HG02623 (cell line): ENCODE data around the gene SP6.

Experiments
- ATAC-seq: cut with Tn5 transposase; IDR thresholded peaks from one replicate; pipeline ENCODE4 v1.9.1; 2021; ENCODE audit warnings: moderate library complexity; ENCODE audit not compliant: unreplicated experiment

SP6 gene

DNA sequence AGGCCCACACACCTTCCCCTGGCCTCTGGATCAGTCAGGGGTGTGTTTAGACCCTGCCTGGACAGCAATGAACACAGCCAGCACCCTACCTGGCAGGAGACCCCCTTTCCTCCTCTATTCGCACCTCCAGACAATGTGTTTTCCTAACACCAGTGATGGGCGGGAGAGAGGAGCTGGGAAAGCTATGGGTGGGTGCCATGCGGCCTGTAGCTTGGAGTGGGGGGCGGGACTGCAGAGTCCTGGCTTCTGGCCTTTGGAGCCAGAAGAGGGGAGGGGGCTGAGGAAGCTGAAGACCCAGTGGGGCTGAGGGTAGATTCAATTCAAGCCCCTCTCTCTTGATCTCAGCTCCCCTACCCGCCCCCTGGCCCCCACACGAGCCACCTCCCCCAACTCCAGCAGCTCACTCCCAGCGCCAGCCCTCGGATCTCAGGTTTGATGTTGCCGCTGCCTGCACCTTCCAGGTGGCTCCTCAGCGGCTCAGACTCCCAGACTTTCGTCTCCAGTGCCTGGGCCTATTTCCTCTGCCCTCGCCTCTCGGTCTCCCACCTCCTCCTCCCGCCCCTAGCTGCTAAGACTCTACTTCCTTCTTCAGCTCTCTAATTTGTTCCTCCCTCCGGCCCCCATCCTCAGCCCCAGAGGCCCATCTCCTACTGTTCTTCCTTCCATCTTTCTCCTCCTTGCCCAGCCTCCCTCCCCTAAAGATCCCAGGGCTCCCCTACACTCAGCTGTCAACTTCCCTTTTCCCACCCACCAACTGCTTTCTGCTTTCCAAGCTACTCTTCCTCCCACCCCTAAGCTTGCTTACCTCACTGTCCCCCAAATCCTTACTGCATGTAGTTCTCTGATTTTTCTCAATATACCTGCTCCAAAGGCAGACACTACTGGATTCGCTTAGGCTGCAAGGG lies 6.8 kb upstream of the SP6 start:
- ATAC-seq = no peak

DNA sequence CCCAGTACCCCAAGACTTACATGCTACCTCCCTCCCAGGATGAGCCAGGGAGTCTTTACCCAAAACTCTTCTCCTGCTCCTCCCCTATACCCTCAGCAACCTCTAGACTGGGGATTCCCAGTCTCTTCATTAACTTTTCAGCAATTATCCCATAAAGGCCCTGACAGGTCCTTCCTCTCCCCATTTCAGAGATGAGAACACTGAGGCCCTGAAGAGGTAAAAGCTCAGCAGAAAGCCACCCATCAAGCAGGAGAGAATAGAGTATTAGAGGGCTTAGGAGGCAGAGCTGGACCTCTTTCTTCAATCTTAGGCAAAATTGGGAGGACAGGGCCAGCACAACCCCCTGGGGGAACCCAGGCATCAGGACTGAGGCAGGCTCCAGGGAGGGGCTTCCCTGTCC lies 5.9 kb upstream of the SP6 start:
- no peak for ATAC-seq

DNA sequence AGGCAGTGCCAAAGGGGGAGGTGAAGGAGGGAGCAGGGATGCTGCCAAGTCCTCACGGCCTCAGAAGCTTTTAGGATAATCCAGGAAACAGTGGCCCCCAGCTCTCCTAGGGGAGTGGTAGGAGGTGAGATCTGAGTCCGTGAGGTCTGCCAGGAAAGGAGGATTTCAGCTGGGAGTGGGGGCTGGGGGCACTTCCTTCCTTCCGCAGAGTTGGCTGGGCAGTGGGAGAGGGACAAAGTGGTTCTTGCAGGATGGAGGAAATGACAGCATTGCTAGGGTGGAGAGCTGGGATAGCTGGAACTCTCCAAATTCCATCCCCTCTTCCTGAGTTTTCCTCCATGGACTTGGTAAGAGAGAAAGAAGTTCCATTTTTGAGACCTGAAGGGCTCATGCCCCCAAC lies 4.8 kb upstream of the SP6 start:
- ATAC-seq = no peak

DNA sequence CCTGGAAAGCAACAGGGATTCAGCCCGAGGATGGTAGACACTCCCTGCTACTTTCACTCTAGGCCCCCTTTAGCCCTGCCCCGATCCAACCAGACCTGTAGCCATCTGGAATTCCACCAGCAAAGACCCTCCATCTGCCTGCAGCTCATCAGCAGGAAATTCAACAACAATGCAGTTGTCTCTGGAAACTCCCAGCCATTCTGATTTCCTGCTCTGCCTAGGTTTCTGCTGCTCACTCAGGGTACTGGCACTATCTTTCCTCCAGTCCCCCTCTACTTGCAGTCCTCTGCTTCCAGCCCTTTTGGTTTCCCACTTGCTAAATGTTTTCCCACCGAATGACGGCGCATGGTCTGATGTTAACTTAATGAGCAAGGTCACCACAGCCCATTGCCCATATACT lies 2.7 kb upstream of the SP6 start:
- no peak for ATAC-seq

DNA sequence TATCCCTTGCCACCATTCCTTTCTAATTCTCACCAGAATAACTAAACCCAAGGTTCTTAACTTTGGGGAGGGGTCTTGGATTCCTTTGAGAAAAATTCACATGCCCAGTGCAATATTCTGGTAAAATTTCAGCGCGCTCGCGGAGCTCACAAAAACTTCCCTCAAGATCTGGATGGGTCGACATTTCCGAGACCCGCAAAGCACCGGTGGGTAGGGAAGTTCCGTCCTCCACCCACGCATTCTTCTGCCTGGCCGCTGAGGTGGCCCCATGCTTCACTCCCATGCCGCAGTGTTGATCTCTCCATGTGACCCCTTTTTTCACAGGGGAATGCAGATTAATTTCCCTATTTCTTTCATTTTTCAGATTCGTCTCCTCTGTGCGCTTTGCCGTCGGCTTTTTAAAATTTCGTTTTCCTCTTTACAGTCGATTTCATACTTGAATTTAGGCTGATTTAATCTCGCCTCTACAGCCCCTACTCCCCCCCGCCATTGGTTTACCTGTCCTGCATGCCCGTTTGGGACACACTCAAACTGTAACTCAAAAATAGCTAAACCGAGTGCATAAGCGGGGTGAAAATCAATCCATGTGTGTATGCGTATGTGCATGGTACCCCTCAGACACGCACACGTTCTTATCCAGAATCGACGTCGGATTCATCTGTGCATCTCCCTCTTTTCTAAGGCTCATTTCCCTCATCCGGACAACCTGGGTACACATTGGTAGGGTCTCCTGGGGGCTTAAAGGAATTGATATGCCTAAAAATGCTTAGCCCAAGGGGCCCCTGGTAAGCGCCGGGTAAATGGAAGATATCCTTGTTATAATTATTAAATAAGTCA lies 1.4 kb upstream of the SP6 start:
- no peak for ATAC-seq

DNA sequence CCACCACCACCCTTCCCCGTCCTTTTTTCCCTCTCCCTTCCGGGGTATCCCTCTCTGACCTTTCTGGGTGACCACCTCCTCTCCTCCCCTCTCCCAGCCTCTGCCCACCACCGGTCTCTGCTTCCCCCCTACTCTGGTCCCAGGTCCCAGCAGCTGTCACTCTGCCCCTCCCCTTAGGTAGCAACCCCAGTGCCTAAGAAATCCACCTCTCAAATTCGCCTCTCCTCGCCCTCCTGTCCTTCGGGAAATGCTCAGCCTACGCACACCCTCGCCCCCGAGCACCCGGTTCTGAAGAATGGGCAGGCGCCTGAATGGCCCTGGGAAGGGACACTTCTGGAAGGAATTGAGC lies 775 bp upstream of the SP6 start:
- no peak for ATAC-seq

DNA sequence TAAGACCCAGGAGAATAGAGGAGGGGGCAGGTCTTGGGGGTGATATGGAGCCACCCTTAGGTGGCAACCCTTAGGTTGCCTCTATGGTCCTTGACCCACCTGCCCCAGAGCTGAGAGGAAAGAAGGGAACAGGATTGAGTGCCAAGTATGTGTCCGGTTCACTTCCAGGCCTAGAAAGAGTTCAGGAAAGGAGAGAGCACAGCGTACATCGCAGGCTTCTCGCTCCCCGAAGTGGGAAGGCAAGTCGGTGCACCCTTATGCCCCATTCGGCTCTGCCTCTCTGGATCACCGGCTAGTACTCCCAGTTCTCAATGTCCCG lies 631 bp downstream of the SP6 start:
- no peak for ATAC-seq

DNA sequence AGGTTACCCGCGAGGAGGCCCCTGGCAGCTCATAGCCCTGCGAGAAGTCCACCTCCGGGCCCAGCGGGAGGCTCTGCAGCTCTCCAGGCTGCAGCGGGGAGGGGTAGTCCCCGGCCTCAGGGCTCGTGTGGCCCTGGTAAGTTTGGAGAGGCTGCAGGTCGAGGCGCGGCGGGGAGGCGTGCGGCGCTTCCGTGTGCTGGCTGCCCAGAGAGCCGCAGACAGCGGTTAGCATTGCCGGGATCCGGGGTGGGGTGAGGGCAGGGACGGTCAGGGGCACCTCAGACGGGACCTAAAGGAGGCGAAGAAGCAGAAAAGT lies 2.8 kb downstream of the SP6 start:
- ATAC-seq = no peak

DNA sequence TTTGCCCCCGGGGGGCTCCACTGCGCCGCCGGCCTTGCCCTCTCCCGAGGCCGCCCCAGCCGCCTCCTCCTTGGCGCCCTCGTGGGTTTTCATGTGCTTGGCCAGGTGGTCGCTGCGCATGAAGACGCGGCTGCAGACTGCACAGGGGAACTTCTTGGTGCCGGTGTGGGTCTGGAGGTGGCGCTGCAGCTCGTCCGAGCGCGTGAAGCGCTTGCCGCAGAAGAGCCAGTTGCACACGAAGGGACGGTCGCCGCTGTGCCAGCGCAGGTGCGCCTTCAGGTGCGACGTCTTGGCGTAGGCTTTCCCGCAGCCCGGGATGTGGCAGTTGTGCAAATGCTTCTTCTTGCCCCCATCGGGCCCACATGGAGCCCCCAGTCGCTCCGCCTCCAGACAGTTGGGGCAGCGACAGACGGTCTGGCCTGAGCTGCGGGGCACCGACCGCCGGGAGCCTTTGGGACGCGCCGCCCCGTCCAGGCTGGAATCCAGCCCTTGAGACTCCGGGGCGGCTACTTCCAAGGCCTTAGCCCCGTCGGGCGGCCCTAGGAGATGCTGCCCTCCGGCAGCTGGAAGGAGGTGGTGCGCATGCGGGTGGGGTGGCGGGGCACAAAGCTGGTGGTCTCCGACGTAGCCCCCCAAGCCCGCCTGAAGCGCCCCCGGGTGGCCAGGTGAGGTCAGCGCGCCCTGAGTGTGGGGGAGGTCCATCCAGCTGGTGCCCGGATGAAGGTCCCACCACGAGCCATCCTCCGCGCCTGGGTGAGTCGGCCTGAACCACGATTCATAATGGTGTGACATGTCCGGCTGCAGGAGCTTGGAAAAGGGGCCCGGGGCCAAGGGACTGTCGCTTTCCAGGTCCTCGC lies 3.4 kb downstream of the SP6 start:
- ATAC-seq = no peak

DNA sequence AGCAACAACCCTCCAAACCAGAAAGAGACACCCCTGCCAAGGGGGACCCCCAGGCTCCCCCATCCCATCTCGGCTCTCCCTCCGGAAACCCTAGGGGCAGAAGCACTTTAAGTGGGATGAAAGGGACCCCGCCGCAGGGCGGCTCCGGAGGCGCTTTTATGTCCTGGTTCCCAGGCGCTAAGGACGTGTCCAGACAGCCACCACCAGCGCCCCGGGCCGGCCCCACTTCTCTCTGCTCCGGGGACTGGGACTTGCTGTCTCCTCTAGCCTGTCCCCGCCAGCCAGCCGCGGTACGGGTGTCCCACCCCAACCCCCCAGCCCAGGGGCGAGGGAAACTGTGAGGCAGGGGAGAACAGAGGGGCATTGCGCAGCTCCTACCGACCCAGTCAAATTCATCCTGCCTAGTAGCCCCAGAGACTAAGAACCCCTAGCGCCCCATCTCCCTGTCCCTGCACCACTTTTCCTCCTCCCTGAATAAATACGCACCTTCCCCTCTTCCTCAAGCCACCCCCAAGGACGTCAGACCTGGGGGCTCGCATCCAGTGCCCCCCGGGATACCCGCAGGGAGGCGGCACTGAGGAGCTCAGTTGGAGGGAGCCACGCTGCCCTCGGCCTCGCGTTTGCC lies 4.1 kb downstream of the SP6 start:
- ATAC-seq = no peak

DNA sequence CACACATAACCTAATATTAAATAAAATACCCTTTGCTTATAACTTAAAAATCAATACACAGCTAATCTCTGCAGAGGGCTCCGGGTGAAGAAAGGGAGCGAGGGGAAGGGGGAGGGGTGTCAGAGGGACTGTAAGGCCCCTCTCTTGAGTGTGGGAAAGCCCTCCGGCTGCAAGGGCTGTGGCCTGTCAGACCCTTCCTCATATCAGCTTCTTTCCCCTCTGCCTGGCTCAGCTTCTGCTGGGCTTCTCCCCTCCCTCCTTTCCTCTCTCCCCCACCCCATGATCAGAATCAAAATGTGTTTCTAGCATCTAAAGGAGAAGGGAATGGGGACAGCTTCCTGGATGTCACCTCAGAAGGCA lies 5.3 kb downstream of the SP6 start:
- no peak for ATAC-seq

DNA sequence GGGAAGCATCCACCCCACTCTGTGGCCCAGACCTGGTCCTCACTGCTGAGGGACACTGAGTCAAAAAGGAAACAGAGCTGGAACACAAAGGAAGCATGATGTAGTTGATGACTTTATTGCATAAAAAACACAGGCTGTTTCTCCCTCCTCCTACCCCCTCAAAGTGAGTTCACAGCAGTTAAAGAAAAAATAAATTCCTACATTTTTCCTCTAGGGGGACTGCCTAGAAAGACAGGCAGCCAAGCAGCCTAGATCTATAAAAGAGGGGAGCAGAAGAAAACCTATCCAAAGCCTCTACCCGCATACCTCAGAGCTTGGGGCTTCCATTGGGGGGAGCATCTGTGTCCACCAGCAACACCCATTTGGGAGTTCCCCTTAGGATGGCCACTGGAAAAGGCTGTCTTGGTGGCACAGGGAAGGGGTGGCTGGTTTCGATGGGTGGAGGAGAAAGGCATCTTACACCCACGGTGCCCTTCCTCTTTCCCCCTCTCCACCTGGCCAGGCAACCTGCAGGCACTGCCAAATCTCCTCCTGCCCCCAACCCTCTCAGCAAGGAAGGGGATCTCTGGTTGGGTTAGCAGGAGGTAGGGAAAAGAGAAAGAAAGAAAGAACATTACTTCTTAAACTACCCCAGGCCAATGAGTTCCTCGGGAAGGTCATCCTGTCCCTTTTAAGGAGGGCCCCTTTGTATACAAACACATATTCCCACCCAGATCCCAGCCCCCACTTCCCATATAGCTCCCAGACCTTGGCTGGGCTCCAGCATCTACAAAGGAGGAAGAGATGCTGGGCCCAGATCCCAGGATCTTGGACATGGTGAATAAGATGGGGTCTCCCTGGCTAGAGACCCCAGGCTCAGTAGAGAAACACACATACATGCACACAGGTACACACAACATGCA lies 5.9 kb downstream of the SP6 start:
- no peak for ATAC-seq

DNA sequence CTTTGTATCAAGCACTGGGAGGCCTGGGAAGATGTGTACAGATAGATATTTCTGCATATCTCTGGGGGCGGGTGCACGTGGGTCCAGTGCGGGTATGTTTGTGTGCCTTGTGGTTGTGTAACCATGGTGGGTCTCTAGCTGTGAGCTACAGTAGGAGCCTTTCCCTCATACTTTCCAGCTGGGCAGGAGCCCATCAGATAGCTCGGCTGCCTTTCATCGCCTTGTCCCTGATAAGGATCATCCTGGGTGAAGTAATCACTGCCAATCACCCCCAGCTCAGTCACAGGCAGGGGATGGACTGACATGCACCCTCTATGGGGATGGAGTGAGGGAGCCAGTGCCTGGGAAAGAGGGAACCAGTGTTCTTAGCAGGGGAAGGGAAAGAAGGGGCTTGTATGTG lies 6.7 kb downstream of the SP6 start:
- no peak for ATAC-seq

DNA sequence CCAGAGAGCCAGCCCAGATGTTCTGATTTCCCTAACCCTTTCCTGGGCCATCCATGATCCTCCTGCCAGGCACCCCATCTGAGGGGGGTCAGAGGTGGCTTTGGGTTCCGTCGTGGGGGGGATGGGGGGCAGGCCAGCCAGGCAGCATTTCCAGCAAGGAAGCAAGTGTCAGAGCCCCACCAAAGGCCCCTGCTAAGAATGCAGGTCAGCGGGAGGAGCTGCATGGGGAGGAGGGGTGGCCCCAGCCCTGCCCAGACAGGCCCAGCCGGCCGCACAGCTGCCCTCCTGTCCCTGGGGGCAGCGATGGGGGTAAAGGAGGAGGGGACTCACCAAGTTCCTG lies 7.6 kb downstream of the SP6 start:
- ATAC-seq = no peak

DNA sequence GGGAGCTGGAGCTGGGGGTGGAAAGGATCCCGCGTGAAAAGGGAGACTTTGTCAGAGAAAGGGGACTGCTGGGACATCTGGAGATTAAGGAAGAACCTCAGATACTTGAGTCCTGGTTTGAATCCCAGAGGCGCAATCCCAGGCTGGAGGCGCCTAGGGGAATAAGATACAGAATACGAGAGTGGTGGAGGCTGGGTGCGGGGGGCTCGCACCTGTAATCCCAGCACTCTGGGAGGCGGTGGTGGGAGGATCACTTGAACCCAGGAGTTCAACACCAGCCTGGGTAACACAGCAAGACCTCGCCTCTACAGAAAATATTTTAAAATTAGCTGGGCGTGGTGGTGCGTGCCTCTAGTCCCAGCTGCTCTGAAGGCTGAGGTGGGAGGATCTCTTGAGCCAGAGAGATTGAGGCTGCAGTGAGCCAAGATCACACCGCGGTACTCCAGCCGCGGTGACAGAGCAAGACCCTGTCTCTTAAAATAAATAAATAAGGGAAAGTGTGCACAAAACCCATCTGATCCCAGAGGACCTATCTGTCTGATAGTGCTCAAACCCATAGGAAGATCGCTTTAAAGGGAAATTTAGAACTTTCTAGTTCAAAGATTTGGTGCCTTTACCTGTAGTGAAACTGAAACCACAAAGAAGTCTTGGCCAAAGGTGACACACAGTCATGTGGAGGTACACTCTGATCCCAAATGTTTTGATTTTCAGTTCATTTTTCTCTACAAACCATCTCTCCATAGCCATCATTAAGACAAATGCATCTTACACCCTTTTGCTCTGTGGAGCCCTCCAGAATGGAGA lies 9.3 kb downstream of the SP6 start:
- no peak for ATAC-seq

DNA sequence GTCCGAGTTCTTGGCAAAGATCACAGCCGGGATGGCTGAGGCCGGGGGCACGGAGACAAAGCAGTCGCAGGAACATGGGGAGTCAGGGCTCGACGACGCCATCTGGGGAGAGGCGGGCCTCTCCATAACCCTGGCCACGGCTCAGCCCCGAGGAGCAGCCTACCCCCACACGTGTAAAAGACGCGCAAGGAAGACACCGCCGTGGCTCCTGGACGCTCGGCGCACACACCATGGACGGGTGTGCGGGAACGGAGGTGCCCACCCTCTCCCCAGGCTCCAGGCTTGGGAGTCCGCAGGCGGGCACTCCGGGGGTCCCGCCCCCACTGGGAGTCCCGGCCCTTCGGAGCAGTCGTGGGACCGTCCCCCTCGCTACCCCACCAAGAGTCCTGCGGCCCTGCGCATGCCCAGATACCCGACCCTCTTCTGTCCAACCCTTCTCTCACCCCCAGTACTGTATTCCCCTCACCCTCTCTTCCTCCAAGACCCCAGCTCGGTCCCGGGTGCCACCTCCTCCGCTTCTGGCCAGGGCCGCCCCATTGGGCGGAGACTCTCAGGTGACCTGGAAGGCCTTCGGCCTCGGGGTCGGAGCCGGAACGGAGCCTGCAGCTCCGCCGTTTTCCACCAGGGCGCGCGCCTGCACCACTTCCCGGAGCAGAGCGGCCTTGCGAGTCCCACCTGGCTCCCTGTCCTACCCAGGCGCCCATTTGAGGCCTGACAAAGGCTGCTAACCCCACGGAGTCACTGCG lies 10.0 kb downstream of the SP6 start, which contains the start of gene SCRN2:
Gene SCRN2 (minus strand): TSS at position 532 of the 746 bp plus-strand sequence. CDS start 430 bp downstream, at position 102.
- peak; percentile 76 for ATAC-seq

DNA sequence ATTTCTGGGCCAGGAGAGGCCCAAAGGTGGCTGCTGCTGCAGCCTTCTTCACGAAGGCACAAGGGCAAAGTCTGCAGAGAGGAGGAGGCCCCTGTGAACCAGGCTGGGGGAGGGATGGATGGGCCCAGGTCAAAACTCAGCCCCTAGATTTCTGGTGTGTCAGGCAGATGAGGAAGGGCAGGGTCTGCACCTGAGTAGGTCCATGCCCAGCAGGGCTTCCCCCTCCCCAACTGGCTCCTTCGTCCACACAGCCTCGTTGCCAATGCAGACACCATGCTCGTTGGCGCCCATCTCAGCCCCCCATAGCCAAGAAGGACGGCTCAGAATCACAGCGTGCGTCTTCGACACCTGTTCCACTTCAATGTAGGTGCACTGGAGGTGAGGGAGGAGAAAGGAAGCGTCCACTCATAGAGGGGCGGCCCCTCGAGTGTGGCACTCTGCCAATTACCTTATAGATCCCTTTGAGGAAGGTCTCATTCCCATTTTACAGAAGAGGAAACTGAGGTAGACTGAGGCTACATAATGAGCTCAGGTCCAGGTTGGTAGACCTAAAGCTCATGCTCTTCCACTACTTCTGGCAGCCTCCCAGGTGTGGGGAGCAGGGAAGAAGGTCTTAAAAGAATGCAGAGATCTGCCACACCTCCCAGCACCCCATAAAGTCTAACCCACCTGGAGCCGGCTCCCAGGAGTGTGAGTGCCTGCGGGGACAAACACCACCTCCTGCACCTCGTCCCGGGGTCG lies 10.8 kb downstream of the SP6 start:
- ATAC-seq = no peak

DNA sequence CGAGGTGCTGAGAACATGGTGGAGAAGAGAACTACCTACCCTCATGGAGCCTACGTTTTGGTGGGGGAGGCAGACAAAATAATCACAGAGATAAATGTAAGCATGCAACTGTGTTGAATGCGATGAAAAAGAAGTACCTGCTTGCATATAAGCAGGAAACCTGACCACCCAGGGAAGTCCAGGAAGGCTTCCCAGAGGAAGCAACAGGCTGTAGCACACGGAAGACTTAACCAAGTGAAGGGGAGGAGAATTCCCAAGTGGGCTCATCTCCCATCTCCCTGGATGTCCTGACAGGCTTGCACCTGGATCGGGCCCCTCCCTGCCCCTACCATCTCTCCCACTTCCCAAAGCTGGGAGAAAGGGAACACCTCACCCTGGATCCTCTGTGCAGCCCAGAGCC lies 11.9 kb downstream of the SP6 start:
- ATAC-seq = no peak
